Liver (tissue), 9 donors: ENCODE measurements around the gene SLU7. TPM values are rescaled to one million over a fixed set of nuclear protein-coding genes. Genes with fewer than 3 reads are reported as not detected.
A peak's percentile ranks its signal among the peaks of the same experiment; 100 is the strongest.

Experiments
- DNase-seq: peaks from one replicate; pipeline ENCODE4 v3.0.0-alpha.2; 2017; ENCODE audit warnings: low spot score
- H3K27ac ChIP-seq, 2 donors: one replicate each; pipeline ENCODE4 v1.7.0; 2013; ENCODE audit warnings: inconsistent platforms in 2 of 2, low read length in 2 of 2, control low read depth in 1 of 2, low read depth in 1 of 2, mild to moderate bottlenecking in 1 of 2
- H3K27me3 ChIP-seq, 4 donors: one replicate each; pipeline versions ENCODE4 v1.6.1 to v1.7.0; 2013; ENCODE audit warnings: low read length in 3 of 4, inconsistent platforms in 1 of 4, mild to moderate bottlenecking in 1 of 4, moderate library complexity in 1 of 4; ENCODE audit not compliant: control insufficient read depth in 4 of 4, insufficient read depth in 4 of 4
- H3K36me3 ChIP-seq, 4 donors: one replicate each; pipeline versions ENCODE4 v1.6.1 to v1.7.0; 2013; ENCODE audit warnings: low read length in 3 of 4, mild to moderate bottlenecking in 3 of 4, low read depth in 1 of 4, moderate library complexity in 1 of 4; ENCODE audit not compliant: control insufficient read depth in 4 of 4, insufficient read depth in 3 of 4
- H3K4me1 ChIP-seq, 4 donors: one replicate each; pipeline versions ENCODE4 v1.6.1 to v1.7.0; 2013; ENCODE audit warnings: low read length in 3 of 4, mild to moderate bottlenecking in 3 of 4, moderate library complexity in 1 of 4; ENCODE audit not compliant: control insufficient read depth in 4 of 4, insufficient read depth in 4 of 4
- H3K4me3 ChIP-seq, 3 donors: one replicate each; pipeline versions ENCODE4 v1.6.1 to v1.7.0; 2013; ENCODE audit warnings: low read length in 3 of 3, control low read depth in 1 of 3, low read depth in 1 of 3, mild to moderate bottlenecking in 1 of 3
- H3K9ac ChIP-seq, 2 donors: one replicate each; pipeline ENCODE4 v1.7.0; 2013; ENCODE audit warnings: low read length in 2 of 2, mild to moderate bottlenecking in 2 of 2, moderate library complexity in 2 of 2, control low read depth in 1 of 2, low read depth in 1 of 2
- H3K9me3 ChIP-seq, 4 donors: one replicate each; pipeline versions ENCODE4 v1.6.1 to v1.7.0; 2013; ENCODE audit warnings: low read length in 3 of 4; ENCODE audit not compliant: control insufficient read depth in 4 of 4
- ATF3 ChIP-seq: IDR thresholded peaks from 2 replicates; pipeline ENCODE4 v1.6.1; 2016; ENCODE audit warnings: antibody characterized with exemption
- EGR1 ChIP-seq, 2 donors: IDR thresholded peaks; 2 replicates each; pipeline ENCODE4 v1.6.1; 2016 to 2018; ENCODE audit warnings: antibody characterized with exemption in 2 of 2, low read depth in 2 of 2
- FOXA2 ChIP-seq: IDR thresholded peaks from 2 replicates; pipeline ENCODE4 v1.6.1; 2016; ENCODE audit warnings: antibody characterized with exemption
- GABPA ChIP-seq, 2 donors: IDR thresholded peaks in 1 of 2; conservative IDR thresholded peaks in 1 of 2; 2 replicates each; pipeline ENCODE4 v1.6.1; 2016; ENCODE audit warnings: antibody characterized with exemption in 2 of 2, mild to moderate bottlenecking in 1 of 2, moderate library complexity in 1 of 2
- HNF4A ChIP-seq, 2 donors: conservative IDR thresholded peaks; 2 replicates each; pipeline ENCODE4 v1.6.1; 2016; ENCODE audit warnings: antibody characterized with exemption in 2 of 2, mild to moderate bottlenecking in 2 of 2
- HNF4G ChIP-seq: IDR thresholded peaks from 2 replicates; pipeline ENCODE4 v1.6.1; 2016; ENCODE audit warnings: antibody characterized with exemption
- JUND ChIP-seq, 2 donors: IDR thresholded peaks; 2 replicates each; pipeline ENCODE4 v1.6.1; 2016; ENCODE audit warnings: antibody characterized with exemption in 2 of 2
- NR2F2 ChIP-seq: IDR thresholded peaks from 2 replicates; pipeline ENCODE4 v1.6.1; 2016; ENCODE audit warnings: antibody characterized with exemption
- RAD21 ChIP-seq, 2 donors: IDR thresholded peaks; 2 replicates each; pipeline ENCODE4 v1.6.1; 2016; ENCODE audit warnings: antibody characterized with exemption in 2 of 2, mild to moderate bottlenecking in 2 of 2
- RXRA ChIP-seq, 2 donors: IDR thresholded peaks; 2 replicates each; pipeline ENCODE4 v1.6.1; 2017 to 2018; ENCODE audit warnings: antibody characterized with exemption in 2 of 2, mild to moderate bottlenecking in 1 of 2
- SP1 ChIP-seq: IDR thresholded peaks from 2 replicates; pipeline ENCODE4 v1.6.1; 2018; ENCODE audit warnings: antibody characterized with exemption, mild to moderate bottlenecking
- TAF1 ChIP-seq: conservative IDR thresholded peaks from 2 replicates; pipeline ENCODE4 v1.6.1; 2016; ENCODE audit warnings: antibody characterized with exemption, mild to moderate bottlenecking
- YY1 ChIP-seq: IDR thresholded peaks from 2 replicates; pipeline ENCODE4 v1.6.1; 2016; ENCODE audit warnings: antibody characterized with exemption, mild to moderate bottlenecking
- ZBTB33 ChIP-seq: IDR thresholded peaks from 2 replicates; pipeline ENCODE4 v1.6.1; 2016; ENCODE audit warnings: antibody characterized with exemption
- WGBS: extraction: QIAGEN DNeasy Blood & Tissue Kit; methylation state at CpG from one replicate; pipeline ENCODE4 v1.1.7; 2013; 5-methylcytosine and 5-hydroxymethylcytosine counted together
- polyA plus RNA-seq, 2 donors: library from polyadenylated mRNA; stranded (reverse) in 1 of 2; unstranded in 1 of 2; fragments of 200-250 nt in 1 of 2; fragments of >200 nt in 1 of 2; fragmentation: Nextera tagmentation in 1 of 2; extraction: Ambion mirVana in 1 of 2; gene quantifications; one replicate each; pipeline versions ENCODE4 v1.2.1 to v1.2.3, GENCODE V29; 2013 to 2015
- total RNA-seq, 2 donors: library from RNA; depleted of rRNA; stranded (reverse); fragments of >200 nt; gene quantifications; one replicate each; pipeline ENCODE4 v1.2.3, GENCODE V29; 2014
- TF ChIP-seq, protein P1 (sequence below): IDR thresholded peaks from 2 replicates; pipeline ENCODE4 v1.6.1; 2016; ENCODE audit warnings: antibody characterized with exemption
- donor health status: healthy.
- donor health status: healthy.
- donor health status: healthy.
- donor health status: healthy.
- donor health status: healthy.

SLU7 gene
- total RNA-seq (10 to 100 TPM; 18.2 to 21.8 TPM), polyA plus RNA-seq (10 to 100 TPM in 1 of 2 donors, 1 to 10 TPM in 1; 7.1 to 17.0 TPM)

GRCh38 chr5:160418561-160419457 is at the start of gene SLU7:
SLU7 (minus strand) TSS chr5:160419081; CDS start chr5:160415294, 3,787 bp downstream.
- DNase-seq, result peak; percentile 90
- under 1% methylated on average over 48 of the region's 48 CpGs for WGBS
- Histone ChIP-seq H3K36me3 (peaks cover 0 to 15% (median 11%) of the 10 kb centered on the region in 4 donors), H3K4me1 (peaks cover 5 to 19% (median 12%) of the 10 kb centered on the region in 4 donors), H3K27me3 (no peaks in the 10 kb centered on the region), H3K4me3 (peak within 1 kb of the TSS; percentile 60 to 97 (median 92)), H3K9me3 (no peaks in the 10 kb centered on the region), H3K27ac (peak within 1 kb of the TSS; percentile 91 to 92), H3K9ac (peak within 1 kb of the TSS; percentile 83 to 95)
- TF ChIP-seq FOXA2 (peak; percentile 16), ZBTB33 (peak; percentile 98), HNF4A (conservative IDR thresholded peaks at IDR 0.05) (peak; percentile 24), NR2F2 (no peak), RAD21 (IDR thresholded peaks at IDR 0.05) (no peak), ATF3 (no peak), EGR1 (IDR thresholded peaks at IDR 0.05; ENCODE audit: low read depth in 2 of 2) (peak; percentile 88 to 89), HNF4G (no peak), GABPA (IDR thresholded peaks at IDR 0.05 in 1 of 2, conservative IDR thresholded peaks at IDR 0.05 in 1 of 2) (peak; percentile 89 to 97), TAF1 (peak; percentile 84), JUND (IDR thresholded peaks at IDR 0.05) (no peak), RXRA (IDR thresholded peaks at IDR 0.05) (peak in 1 of 2 donors; percentile 10), SP1 (peak; percentile 46), YY1 (no peak)
- TF ChIP-seq, protein P1, sequence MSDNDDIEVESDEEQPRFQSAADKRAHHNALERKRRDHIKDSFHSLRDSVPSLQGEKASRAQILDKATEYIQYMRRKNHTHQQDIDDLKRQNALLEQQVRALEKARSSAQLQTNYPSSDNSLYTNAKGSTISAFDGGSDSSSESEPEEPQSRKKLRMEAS, result peak; percentile 73

- WGBS, result 60% methylated on average over 3 of the region's 3 CpGs
- Histone ChIP-seq H3K9ac (no peak overlapping the region), H3K27ac (peak overlapping the region in 1 of 2 donors; percentile 42), H3K4me1 (peaks cover 2 to 13% (median 13%) of the 10 kb centered on the region in 4 donors), H3K4me3 (no peak overlapping the region), H3K9me3 (no peaks in the 10 kb centered on the region), H3K27me3 (peaks cover 0 to 3% (median 0%) of the 10 kb centered on the region in 4 donors), H3K36me3 (no peaks in the 10 kb centered on the region)
- no peak for DNase-seq
- TF ChIP-seq ZBTB33, result no peak
These were observed 49.6 kb upstream of the SLU7 start for GRCh38 chr5:160468363-160468975.
